ENCODE measurements around the gene CFAP47.

GRCh38 chrX:36401774-36402173 lies 482.2 kb downstream of the CFAP47 start:
- no peak for TF ChIP-seq CTCF (IDR thresholded peaks at IDR 0.05 in 2 of 3, conservative IDR thresholded peaks at IDR 0.05 in 1 of 3; ENCODE audit: insufficient read depth in 2 of 3, low read depth in 1 of 3, low read length in 3 of 3)
- TF ChIP-seq NCOR1 (IDR thresholded peaks at IDR 0.05) = no peak
- no peak for TF ChIP-seq L3MBTL2 (IDR thresholded peaks at IDR 0.05)
- TF ChIP-seq EZH2 (IDR thresholded peaks at IDR 0.05; ENCODE audit: borderline replicate concordance, low read depth, low read length) = no peak
- TF ChIP-seq FOSL1 (tag; conservative IDR thresholded peaks at IDR 0.05) = no peak
- TF ChIP-seq USF1 (CRISPR knock-in tag; IDR thresholded peaks at IDR 0.05) = no peak
- no peak for TF ChIP-seq SMAD2 (IDR thresholded peaks at IDR 0.05; ENCODE audit: low read depth, low read length)
- TF ChIP-seq ZNF133 (CRISPR knock-in tag; IDR thresholded peaks at IDR 0.05) = no peak
- no peak for TF ChIP-seq RAD21 (CRISPR knock-in tag; conservative IDR thresholded peaks at IDR 0.05 in 1 of 2, IDR thresholded peaks at IDR 0.05 in 1 of 2)
- no peak for TF ChIP-seq BRCA1 (IDR thresholded peaks at IDR 0.05)
- no peak for TF ChIP-seq BRCA1 (CRISPR knock-in tag; IDR thresholded peaks at IDR 0.05)
- TF ChIP-seq TGIF2 (CRISPR knock-in tag; IDR thresholded peaks at IDR 0.05) = no peak
- TF ChIP-seq POLR2AphosphoS5 (IDR thresholded peaks at IDR 0.05; ENCODE audit: control insufficient read depth, insufficient read depth, low read depth, low read length) = no peak

Measured in K562 (cell line).